GM18870 (cell line): Measurements from ENCODE around the gene IMP4.

ENCODE experiments used
- ATAC-seq: cut with Tn5 transposase; IDR thresholded peaks from one replicate; pipeline ENCODE4 v1.9.1; 2021; ENCODE audit warnings: moderate library complexity; ENCODE audit not compliant: unreplicated experiment

IMP4 gene

GRCh38 chr2:130391872-130392670 is 49.4 kb downstream of the IMP4 start:
- ATAC-seq = no peak

- no peak for ATAC-seq
These were observed 50.7 kb downstream of the IMP4 start for GRCh38 chr2:130393318-130393910.
